ENCODE results near the gene RFNG. TPM values are rescaled to one million over a fixed set of nuclear protein-coding genes. Genes with fewer than 3 reads are reported as not detected.

The RFNG gene
- total RNA-seq, 1 experiment from 2014 or later = 31.5 TPM

DNA sequence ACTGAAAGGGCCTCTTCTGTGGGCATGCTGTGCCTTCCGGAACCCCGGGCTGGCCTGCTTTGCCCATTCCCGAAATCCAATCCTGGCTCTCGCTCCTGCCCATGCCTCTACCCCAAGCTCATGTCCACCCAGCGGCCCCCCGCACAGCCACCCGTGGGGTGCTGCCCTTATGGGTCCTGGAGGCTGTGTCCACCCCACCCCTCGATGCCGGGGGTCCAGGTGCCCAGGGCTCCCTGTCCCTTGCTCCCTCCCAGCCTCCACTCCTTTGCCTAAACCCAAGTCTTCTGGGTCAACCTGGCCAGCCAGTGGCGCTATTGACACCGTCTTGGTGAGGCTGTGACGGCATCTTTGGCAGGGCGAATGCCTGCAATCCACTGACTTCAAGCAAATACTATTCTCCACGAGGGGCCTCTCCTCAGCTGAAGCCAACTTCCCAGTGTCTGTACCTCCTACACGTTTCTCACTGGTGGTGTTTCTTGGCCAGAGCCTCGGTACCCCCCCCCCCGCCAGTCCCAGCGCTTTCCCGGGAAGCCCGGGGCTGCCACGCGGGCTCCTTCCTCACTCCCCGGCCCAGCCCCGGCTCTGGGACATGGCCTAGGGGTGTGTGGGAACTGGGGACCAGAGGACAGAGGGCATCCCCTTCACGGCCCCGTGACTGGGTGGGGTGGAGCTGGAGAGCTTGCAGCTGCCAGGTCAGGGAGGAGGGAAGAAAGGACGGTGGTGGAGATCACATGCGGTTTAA lies 26.2 kb upstream of the RFNG start:
- no TSS peak for BruUV-seq (replicated peaks)
- DNase-seq (ENCODE audit: low spot score) = no peak
- Histone ChIP-seq H3K9me3 (ENCODE audit: low read depth, low read length, poor library complexity, severe bottlenecking) (no peaks in the 10 kb centered on the region), H3K4me3 (ENCODE audit: low read depth, low read length, poor library complexity, severe bottlenecking) (no peak overlapping the region), H3K27ac (ENCODE audit: low read depth, low read length, poor library complexity, severe bottlenecking) (peak overlapping the region; percentile 2), H3K36me3 (ENCODE audit: insufficient read depth, low read length, poor library complexity, severe bottlenecking) (peaks cover 55% of the 10 kb centered on the region), H3K27me3 (replicated peaks; ENCODE audit: insufficient read depth, low read depth, low read length, poor library complexity) (no peaks in the 10 kb centered on the region), H3K4me1 (ENCODE audit: insufficient read depth, low read length, poor library complexity, severe bottlenecking) (no peaks in the 10 kb centered on the region)
- ChIA-PET CTCF (no interaction called here), POLR2A (ENCODE audit: low non-redundant PET) (no interaction called here)
- no peak for TF ChIP-seq EZH2 (IDR thresholded peaks at IDR 0.05; ENCODE audit: borderline replicate concordance, low read depth, low read length, poor library complexity, severe bottlenecking)
- TF ChIP-seq, protein P1, sequence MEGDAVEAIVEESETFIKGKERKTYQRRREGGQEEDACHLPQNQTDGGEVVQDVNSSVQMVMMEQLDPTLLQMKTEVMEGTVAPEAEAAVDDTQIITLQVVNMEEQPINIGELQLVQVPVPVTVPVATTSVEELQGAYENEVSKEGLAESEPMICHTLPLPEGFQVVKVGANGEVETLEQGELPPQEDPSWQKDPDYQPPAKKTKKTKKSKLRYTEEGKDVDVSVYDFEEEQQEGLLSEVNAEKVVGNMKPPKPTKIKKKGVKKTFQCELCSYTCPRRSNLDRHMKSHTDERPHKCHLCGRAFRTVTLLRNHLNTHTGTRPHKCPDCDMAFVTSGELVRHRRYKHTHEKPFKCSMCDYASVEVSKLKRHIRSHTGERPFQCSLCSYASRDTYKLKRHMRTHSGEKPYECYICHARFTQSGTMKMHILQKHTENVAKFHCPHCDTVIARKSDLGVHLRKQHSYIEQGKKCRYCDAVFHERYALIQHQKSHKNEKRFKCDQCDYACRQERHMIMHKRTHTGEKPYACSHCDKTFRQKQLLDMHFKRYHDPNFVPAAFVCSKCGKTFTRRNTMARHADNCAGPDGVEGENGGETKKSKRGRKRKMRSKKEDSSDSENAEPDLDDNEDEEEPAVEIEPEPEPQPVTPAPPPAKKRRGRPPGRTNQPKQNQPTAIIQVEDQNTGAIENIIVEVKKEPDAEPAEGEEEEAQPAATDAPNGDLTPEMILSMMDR (conservative IDR thresholded peaks at IDR 0.05; ENCODE audit: low read depth, low read length) = no peak
- intact Hi-C loops (cut with micrococcal nuclease; ENCODE audit: unreplicated experiment) = no loop called here

DNA sequence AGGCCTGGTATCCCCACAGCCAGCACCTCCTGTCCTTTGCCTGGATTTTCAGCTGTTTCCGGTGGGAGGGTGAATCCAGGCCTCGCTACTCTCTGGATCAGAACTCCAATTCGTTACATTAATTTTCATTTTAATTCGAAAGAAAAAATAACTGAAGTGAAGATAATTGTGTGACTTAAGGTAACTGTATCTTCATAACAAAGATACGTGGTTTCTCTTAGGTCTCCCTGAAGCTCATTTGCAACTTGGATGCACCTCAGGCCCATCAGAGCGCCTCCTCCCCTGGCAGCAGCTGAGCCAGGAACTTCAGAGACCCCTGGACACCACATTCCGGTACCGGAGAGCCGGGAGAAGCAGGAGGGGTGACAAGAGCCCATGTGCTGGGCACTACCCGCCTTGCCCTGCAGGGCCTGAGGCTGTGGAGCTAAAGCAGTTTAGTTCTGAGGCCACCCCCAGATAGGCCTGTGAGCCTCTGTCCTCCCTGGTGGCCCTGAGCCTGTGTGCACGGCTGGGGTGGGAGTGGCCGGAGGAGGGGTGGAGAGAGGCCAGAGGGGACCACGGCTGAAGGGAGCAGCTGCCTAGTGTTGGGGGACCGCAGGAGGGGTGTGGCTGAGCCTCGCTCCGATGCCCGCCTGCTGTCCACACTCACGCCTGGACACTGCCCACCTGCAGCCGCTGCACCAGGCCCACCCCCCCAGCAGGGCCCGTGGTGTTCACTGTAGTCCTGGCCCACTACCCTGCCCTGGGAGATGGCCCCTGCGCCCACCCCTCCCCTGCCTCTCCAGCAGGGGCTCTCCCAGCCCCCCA lies 25.4 kb upstream of the RFNG start:
- no peak for DNase-seq (ENCODE audit: low spot score)
- H3K27ac ChIP-seq (ENCODE audit: low read depth, low read length, poor library complexity, severe bottlenecking) = peak overlapping the region; percentile 42
- POLR2A ChIA-PET (ENCODE audit: low non-redundant PET) = interaction anchor here (1.3 kb wide), 1 partner anchor 10 kb away, joined by 3 read pairs; no protein-coding TSS in a partner anchor
- H3K4me1 ChIP-seq (ENCODE audit: insufficient read depth, low read length, poor library complexity, severe bottlenecking) = no peaks in the 10 kb centered on the region
- CTCF ChIA-PET = no interaction called here
- TF ChIP-seq EZH2 (IDR thresholded peaks at IDR 0.05; ENCODE audit: borderline replicate concordance, low read depth, low read length, poor library complexity, severe bottlenecking) = no peak
- TF ChIP-seq, protein P1 (conservative IDR thresholded peaks at IDR 0.05; ENCODE audit: low read depth, low read length) = no peak
- H3K9me3 ChIP-seq (ENCODE audit: low read depth, low read length, poor library complexity, severe bottlenecking) = no peaks in the 10 kb centered on the region
- intact Hi-C loops (cut with micrococcal nuclease; ENCODE audit: unreplicated experiment) = no loop called here
- no peak overlapping the region for H3K4me3 ChIP-seq (ENCODE audit: low read depth, low read length, poor library complexity, severe bottlenecking)
- no TSS peak for BruUV-seq (replicated peaks)
- peaks cover 47% of the 10 kb centered on the region for H3K36me3 ChIP-seq (ENCODE audit: insufficient read depth, low read length, poor library complexity, severe bottlenecking)
- H3K27me3 ChIP-seq (replicated peaks; ENCODE audit: insufficient read depth, low read depth, low read length, poor library complexity) = no peaks in the 10 kb centered on the region

- BruUV-seq (replicated peaks) = no TSS peak
- DNase-seq (ENCODE audit: low spot score) = no peak
- no peak overlapping the region for H3K4me3 ChIP-seq (ENCODE audit: low read depth, low read length, poor library complexity, severe bottlenecking)
- H3K9me3 ChIP-seq (ENCODE audit: low read depth, low read length, poor library complexity, severe bottlenecking) = no peaks in the 10 kb centered on the region
- POLR2A ChIA-PET (ENCODE audit: low non-redundant PET) = interaction anchor here (0.6 to 1.3 kb wide), 2 partner anchors 10 to 194 kb away, joined by 3 to 13 read pairs; no protein-coding TSS in a partner anchor
- TF ChIP-seq, protein P1 (conservative IDR thresholded peaks at IDR 0.05; ENCODE audit: low read depth, low read length) = no peak
- TF ChIP-seq EZH2 (IDR thresholded peaks at IDR 0.05; ENCODE audit: borderline replicate concordance, low read depth, low read length, poor library complexity, severe bottlenecking) = no peak
- peak overlapping the region; percentile 42 for H3K27ac ChIP-seq (ENCODE audit: low read depth, low read length, poor library complexity, severe bottlenecking)
- peaks cover 41% of the 10 kb centered on the region for H3K36me3 ChIP-seq (ENCODE audit: insufficient read depth, low read length, poor library complexity, severe bottlenecking)
- intact Hi-C loops (cut with micrococcal nuclease; ENCODE audit: unreplicated experiment) = no loop called here
- H3K4me1 ChIP-seq (ENCODE audit: insufficient read depth, low read length, poor library complexity, severe bottlenecking) = no peaks in the 10 kb centered on the region
- no peaks in the 10 kb centered on the region for H3K27me3 ChIP-seq (replicated peaks; ENCODE audit: insufficient read depth, low read depth, low read length, poor library complexity)
- CTCF ChIA-PET = no interaction called here
These were observed 24.6 kb upstream of the RFNG start for GRCh38 chr17:82076018-82076784.

All from A673 (cell line).